Measurements from ENCODE around the gene HCRTR1. TPM values are rescaled to one million over a fixed set of nuclear protein-coding genes. Genes with fewer than 3 reads are reported as not detected.

The HCRTR1 gene
- total RNA-seq, 1 donor from 2014 or later: not detected

GRCh38 chr1:31640964-31641363 lies 23.5 kb downstream of the HCRTR1 start:
- Mint-ChIP-seq H3K27me3 (ENCODE audit: low read depth) (no peaks in the 10 kb centered on the region), H3K4me1 (peaks cover 18% of the 10 kb centered on the region), H3K9me3 (no peaks in the 10 kb centered on the region), H3K27ac (ENCODE audit: unreplicated experiment) (no peak overlapping the region), H3K4me3 (no peak overlapping the region), H3K36me3 (ENCODE audit: low read depth) (no peaks in the 10 kb centered on the region)
- no peak for TF ChIP-seq CTCF (conservative IDR thresholded peaks at IDR 0.05)
- DNase-seq (ENCODE audit: low read depth, low spot score): no peak

GRCh38 chr1:31642366-31642765 lies 24.9 kb downstream of the HCRTR1 start:
- H3K27ac Mint-ChIP-seq (ENCODE audit: unreplicated experiment): no peak overlapping the region
- DNase-seq (ENCODE audit: low read depth, low spot score): no peak
- peak overlapping the region; percentile 28 for H3K4me3 Mint-ChIP-seq
- no peak for TF ChIP-seq CTCF (conservative IDR thresholded peaks at IDR 0.05)
- no peaks in the 10 kb centered on the region for H3K9me3 Mint-ChIP-seq
- no peaks in the 10 kb centered on the region for H3K27me3 Mint-ChIP-seq (ENCODE audit: low read depth)
- peaks cover 26% of the 10 kb centered on the region for H3K4me1 Mint-ChIP-seq
- H3K36me3 Mint-ChIP-seq (ENCODE audit: low read depth): no peaks in the 10 kb centered on the region

DNA sequence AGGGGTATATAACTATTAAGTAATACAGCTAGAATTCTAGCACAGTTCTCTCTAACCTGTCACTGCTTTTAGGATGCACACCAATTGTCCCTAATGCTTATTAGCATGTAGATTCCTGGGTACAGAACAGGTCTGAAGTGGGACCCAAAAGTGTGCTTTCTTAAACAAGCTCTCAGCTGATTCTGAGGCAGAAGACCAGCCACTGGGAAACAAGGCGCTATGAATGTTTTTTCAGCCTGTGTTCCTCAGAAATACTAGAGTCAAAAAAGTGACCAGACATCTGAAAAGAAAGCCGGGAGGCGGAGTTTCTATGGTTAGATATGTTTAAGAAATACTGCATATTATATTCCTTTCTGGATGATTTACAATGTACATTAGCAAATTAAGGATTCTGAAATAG lies 25.4 kb downstream of the HCRTR1 start:
- Mint-ChIP-seq H3K4me1 (peaks cover 26% of the 10 kb centered on the region), H3K27me3 (ENCODE audit: low read depth) (no peaks in the 10 kb centered on the region), H3K9me3 (no peaks in the 10 kb centered on the region), H3K4me3 (peak overlapping the region; percentile 99), H3K36me3 (ENCODE audit: low read depth) (no peaks in the 10 kb centered on the region), H3K27ac (ENCODE audit: unreplicated experiment) (no peak overlapping the region)
- TF ChIP-seq CTCF (conservative IDR thresholded peaks at IDR 0.05): no peak
- DNase-seq (ENCODE audit: low read depth, low spot score): no peak

DNA sequence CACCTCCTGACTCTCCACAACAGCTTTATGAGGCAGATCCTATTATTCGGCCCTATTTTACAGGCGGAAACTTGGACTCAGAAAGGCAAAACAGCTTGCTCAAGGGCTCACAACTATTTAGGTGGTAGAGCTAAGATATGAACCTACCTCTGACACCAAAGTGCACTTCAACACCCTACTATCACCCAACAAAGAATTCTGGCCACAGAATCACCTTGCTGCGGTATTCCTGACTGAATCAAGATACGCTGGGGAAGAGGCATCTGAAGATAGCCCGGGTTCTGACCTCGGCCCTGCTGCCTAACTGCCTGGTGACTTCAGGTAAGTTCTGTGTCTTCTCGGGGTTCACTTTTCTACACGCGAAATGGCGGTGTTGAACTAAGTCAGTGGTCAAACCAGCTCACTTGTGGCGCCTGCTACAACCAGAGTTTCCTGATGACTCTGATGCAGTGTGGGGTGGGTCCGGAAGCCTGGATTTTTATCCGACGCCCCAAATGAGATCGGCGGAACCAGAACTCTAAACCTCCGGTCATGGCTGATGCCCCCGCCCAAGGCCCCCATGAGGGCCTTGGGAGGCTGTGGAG lies 26.6 kb downstream of the HCRTR1 start:
- TF ChIP-seq CTCF (conservative IDR thresholded peaks at IDR 0.05): no peak
- DNase-seq (ENCODE audit: low read depth, low spot score): no peak
- H3K36me3 Mint-ChIP-seq (ENCODE audit: low read depth): no peaks in the 10 kb centered on the region
- no peaks in the 10 kb centered on the region for H3K27me3 Mint-ChIP-seq (ENCODE audit: low read depth)
- no peaks in the 10 kb centered on the region for H3K9me3 Mint-ChIP-seq
- H3K4me1 Mint-ChIP-seq: peaks cover 26% of the 10 kb centered on the region
- H3K27ac Mint-ChIP-seq (ENCODE audit: unreplicated experiment): peak overlapping the region; percentile 100
- peak overlapping the region; percentile 99 for H3K4me3 Mint-ChIP-seq

DNA sequence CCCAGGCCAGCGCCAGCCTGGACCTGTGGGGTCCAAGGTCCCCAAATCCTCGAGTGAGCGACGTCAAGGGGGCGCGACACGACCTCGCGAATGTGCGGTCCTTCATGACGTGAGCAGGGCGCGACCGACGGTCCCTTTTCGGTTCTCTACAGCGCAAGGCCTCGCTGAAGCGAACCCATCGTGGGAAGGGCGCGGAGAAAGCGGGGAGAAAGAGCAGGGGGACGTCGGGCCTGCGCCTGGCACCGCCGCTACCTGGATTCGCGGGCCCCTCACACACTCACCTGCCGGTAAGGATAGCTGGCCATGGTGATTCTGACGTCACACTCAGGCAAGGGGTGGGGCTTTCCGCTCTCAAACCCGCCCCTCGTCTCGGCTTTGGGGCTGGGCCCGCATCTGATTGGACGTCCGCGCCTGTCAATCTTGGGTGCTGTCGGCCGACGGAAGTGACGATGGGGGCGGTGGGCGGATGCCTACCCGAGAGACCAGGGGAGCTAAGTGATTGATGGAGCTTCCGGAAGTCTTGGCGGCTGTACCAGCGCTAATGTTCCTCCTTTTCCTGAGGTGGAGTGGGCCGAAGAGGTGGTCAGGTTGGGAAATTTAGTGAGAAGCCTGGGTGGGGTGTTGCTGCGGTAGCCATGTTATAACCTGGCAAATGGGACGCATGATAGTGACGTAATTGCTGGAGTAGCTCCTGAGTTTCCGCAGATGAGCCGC lies 27.2 kb downstream of the HCRTR1 start, which contains the start of gene PEF1:
PEF1 (minus strand) TSS at position 317 of the 714 bp plus-strand sequence; CDS start at position 305, 12 bp downstream.
- Mint-ChIP-seq H3K36me3 (ENCODE audit: low read depth) (no peaks in the 10 kb centered on the region), H3K9me3 (no peaks in the 10 kb centered on the region), H3K4me1 (peaks cover 26% of the 10 kb centered on the region), H3K27me3 (ENCODE audit: low read depth) (no peaks in the 10 kb centered on the region), H3K27ac (ENCODE audit: unreplicated experiment) (peak within 1 kb of the TSS; percentile 100), H3K4me3 (peak within 1 kb of the TSS; percentile 99)
- no peak for TF ChIP-seq CTCF (conservative IDR thresholded peaks at IDR 0.05)
- peak; percentile 98 for DNase-seq (ENCODE audit: low read depth, low spot score)

All from neural crest cell (in vitro differentiated cells).